HG02798 (cell line): ENCODE measurements around the gene PARD3.
"Not testable (repeated sequence)": the region's sequence is repeated elsewhere in the genome, so short reads cannot be mapped to it uniquely, and the experiment has no call there.

ENCODE experiments used
- ATAC-seq: cut with Tn5 transposase; IDR thresholded peaks from one replicate; pipeline ENCODE4 v1.9.1; 2021; ENCODE audit warnings: mild to moderate bottlenecking; ENCODE audit not compliant: unreplicated experiment, poor library complexity

PARD3 gene

DNA sequence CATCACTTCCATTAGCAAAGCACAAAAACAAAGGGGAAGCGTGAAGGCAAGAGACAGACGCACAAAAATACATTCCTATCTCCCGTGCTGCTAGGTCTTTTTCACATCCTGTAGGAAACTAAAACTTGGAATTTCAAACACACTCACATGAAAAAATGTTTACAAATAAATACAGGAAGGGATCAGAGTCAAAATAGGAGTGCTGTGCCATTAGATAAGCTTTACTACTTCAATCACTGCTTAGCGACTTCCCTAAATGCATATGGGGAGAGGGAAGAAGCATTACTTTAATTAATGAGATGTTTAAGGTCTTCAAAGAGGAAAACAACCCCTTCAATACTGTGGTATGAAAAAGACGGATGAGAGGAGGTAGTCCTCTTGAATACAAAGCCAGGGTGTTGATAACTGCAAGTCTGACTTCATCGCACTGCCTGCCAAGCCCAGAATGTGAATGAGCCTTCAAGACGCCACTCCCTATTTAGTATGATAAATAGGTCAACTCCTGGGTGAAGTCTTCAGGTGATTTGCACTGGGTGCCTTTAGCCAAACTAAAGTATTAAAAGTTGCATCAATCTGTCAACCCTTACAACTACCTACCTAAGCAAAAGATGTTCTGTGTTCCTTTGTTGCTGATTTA, 13.9 kb downstream of the PARD3 start:
- ATAC-seq, result no peak

DNA sequence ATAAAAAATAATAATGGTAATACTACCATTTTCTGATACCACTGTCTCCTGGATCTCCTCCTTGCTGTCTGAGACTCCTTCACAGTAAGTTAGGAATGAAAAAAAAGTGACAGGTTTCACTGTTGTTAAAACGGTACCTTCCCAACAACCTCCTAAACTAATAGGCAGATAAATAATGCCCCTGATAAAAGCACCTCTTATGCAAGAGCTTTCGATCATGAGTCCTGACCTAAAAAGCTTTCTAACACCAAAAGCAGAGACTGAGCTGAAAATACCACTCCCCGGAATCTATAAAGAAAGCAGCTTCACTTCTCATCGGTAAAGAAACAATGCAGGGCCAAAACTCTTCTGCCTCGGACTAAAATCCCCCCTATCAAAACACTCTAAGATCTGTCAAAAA, 14.5 kb downstream of the PARD3 start:
- no peak for ATAC-seq

DNA sequence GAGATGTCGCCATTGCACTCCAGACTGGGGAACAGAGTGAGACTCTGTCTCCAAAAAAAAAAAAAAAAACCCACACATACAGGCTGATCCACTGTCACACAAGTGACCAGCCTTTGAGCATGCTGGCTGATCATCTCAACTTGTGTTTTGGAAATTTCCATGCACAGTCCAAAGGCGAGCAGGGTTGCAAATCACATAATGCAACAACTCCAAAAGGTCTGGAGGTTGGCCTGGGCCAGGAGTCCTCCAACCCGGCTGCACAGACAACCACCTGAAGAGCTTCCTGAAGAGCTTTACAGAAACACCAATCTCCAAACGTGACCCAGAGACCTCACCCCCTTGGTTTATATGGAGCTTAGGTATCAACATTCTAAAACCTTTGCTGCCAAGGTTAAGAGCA, 16.4 kb downstream of the PARD3 start:
- ATAC-seq, result no peak

DNA sequence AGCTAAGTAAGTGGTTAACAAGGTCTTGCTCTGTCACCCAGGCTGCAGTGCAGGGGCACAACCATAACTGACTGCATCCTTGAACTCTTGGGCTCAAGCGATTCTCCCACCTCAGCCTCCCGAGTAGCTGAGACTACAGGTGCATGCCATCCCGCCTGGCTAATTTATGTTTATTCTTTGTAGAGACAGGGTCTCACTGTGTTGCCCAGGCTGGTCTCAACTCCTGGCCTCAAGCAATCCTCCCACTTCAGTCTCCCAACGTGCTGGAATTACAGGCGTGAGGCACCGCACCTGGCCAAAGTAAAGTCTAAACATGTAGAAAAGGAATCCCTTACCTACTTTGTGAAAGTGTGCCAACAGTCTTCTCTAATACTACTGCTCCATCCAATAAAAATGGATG, 17.9 kb downstream of the PARD3 start:
- no peak for ATAC-seq

DNA sequence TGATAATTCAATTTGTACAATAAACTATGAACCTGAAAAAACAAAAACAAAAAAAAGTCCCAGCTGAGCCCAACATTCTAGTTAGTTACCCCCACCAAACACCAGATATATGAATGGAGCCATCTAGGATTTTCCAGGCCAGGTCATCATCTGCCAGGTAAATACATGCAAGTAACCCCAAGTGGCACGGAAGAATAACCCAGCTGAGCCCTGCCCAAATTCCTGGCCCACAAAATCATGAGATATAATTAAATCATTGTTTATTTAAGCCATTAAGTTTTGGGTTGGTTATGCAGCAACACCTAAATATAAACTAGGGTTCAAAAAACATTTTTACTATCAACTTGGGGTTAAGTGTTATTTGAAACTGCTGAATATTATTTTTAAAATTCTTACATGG, 19.0 kb downstream of the PARD3 start:
- ATAC-seq, result no peak

DNA sequence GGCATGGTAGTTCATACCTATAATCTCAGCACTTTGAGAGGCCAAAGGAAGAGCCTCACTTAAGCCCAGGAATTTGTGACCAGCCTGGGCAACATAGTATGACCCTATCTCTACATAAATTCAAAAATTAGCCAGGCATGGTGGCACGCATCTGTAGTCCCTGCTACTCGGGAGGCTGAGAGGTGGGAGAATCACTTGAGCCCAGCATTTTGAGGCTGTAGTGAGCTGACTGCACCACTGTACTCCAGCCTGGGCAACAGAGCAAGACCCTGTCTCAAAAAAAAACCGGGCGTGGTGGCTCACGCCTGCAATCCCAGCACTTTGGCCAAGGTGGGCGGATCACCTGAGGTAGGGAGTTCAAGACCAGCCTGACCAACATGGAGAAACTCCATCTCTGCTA, 19.8 kb downstream of the PARD3 start:
- ATAC-seq, result no peak

DNA sequence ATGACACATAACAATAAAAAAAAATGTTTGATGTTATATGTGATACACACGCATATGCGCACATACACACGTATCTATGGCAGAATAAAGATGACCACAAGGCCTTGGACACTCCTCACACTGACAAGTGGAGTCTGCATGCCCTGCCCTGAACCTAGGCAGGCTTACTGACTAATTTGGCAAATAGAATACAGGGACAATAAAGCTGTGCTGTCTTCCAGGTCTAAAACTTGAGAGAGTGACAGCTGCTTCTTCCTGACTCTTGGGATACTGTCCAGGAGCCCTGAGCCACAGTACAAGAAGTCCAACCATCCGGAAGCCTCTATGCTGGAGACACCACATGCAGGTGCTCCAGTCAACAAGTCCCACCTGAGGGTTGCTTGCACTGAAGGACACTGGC, 20.3 kb downstream of the PARD3 start:
- no peak for ATAC-seq

DNA sequence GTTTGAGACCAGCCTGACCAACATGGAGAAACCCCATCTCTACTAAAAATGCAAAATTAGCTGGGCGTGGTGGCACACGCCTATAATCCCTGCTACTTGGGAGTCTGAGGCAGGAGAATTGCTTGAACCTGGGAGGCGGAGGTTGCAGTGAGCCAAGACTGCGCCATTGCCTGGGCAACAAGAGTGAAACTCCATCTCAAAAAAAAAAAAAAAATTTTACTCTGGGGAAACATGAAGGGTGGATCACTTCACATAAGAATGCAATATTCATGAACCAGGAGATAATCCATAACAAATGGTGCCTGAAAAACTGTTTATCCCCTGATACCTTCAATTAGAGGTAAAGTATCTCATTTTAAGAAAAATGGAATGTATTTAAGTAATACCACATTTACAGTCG, 21.5 kb downstream of the PARD3 start:
- ATAC-seq, result not testable (repeated sequence)

DNA sequence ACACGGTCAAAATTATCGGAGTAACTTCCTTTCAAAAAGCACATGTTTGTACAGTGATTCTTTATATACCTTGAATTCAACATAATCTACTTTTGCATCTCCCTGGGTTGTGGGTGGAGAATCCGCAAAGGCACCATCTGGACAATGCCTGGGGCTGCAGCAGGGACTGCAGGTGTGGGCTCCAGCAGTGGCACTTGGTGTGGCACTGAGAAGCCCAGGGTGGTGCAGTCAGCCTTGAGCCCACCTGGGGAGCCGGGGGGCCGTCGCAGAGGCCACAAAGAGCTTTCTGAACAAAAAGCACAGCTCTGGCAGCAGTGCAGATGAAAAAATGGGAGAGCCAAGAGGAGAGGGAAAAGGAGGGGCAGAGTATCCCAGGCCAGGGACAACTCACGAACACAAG, 22.2 kb downstream of the PARD3 start:
- ATAC-seq, result no peak

DNA sequence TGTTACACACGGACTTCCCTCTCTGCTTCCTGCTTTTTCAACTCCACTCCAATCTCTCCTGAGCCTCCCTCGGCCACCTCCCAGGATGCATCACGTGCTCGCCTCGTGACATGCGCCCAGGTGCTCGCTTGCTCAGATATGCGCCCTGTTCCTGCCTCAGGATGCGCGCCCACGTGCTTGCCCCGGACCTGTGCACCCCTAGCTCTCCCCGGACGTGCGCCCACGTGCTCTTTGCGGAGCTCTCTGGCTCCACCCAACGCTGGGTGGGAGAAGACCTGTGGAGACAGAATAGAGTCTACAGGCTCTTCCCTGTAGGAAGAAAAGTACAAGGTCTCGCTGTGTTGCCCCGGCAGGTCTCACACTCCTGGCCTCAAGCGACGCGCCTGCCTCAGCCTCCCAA, 23.1 kb downstream of the PARD3 start:
- no peak for ATAC-seq

DNA sequence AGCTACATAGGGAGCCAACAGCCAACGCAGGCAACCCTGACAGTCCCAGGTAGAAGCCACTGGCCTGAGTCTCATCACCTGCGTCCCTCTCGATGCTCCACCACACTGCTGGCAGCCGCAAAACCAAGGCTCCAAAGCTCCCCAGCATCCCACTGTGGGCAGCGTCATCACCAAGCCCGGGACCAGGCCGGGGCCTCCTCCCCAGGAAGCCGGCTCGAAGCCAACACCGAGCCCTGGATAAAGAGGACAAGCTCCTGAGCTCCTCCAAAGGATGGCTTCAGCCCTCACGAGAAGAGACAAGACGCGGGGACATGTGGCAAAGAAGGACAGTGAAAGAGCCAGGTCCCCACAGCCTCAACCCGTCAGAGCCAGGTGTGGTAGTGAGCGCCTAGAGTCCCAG, 23.9 kb downstream of the PARD3 start:
- ATAC-seq, result no peak

DNA sequence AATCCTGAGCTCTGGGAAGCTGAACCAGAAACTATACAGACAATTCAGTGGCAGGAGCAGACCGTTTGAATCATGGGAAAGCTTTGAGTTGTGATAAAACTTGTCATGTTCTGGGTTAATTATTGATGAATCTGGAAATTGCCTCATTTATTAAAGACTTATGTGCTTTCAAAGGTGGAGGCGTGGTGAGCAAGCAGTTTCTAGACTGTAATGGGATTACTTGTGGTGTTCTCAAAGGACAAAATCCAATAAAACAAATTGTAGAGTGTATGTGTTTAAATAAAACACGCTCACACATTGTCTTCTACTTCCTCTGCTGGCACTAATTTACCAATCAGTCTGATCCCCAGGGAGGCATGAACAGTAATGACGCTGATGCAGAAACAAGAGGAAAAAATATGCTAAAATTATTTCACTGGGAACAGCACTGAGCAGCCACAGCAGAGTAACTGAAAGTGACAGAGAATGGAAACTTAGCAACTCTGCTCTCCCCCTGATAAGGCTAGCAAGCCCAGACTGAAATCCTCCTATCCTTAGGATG, 25.1 kb downstream of the PARD3 start:
- no peak for ATAC-seq

DNA sequence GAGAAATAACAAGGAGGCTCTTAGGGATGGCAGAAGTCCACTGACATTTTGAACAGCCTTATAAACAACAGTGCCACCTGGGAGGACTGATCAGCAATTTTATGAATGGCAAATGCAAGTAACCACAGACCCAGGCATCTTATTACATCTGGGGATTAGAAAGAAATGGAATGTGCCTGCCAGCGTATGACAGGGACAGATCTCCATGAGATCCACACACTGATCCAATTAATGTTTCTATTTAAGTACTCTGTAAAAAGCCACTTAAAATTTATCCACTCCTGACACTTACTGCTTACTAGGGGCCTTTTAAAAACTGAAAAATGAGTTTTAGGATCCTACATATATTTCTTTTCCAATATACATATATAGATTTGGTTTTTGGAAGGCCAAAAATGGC, 28.6 kb downstream of the PARD3 start:
- no peak for ATAC-seq

DNA sequence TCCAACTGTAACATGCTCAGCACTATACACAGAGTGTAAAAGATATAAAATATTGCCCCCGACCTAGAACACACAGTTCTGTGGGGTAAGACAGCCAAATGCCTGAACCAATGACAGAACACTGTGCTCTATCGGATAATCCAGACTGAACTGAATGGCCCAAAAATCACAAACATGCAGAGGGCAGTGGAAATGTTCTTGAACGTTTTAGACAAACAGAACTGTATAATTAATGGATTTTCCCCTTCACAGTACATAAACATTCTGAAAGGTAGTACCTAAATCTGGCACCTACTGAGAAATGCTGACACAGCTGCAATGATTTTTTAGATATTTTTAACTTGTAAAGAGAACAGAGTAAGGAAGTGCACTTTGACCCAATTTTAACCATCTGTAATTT, 33.4 kb downstream of the PARD3 start:
- ATAC-seq, result no peak

DNA sequence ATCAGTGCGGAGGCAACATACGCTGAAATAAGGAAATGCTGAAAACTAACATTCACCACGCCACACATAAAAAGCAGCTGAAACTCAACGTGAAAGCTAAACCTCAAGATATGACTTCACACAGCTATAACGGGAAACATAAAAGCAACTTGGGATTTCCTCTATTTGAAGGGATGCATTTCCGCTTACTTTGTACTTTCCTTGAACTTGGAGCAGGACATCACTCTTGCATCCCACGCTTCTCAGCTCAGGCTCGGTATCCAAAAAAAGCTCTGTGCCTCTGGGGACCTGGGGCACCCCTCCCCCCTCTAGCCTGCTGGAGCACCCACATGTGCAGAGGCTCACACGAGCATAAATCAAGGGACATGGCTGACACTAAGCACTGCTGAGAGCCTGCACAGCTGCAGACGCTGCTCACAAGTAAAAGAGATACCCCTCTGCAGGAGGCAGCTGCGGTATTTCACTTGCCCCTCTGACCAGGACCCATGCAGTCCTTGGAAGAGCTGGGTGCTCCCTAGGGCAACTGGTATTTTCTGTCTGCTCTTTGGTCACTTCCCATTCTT, 34.2 kb downstream of the PARD3 start:
- ATAC-seq, result peak; percentile 85

DNA sequence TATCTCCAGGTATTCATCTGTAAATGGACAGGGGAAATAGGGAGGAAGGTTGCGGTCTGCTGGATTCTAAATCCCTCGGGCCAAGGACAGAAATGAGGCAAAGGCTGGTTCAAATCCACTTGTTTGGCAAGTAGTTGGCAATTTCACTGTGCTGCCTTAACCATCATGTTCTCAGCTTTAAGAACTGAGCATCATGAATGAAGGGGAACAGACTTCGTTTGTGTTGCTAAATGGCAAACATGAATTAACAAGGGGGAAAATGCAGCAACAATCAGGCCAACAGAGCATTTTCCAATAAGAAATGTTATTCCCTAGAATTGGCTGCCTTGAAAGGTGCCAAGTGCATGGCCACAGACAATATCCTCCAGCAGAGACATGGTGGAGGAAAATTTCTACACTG, 36.9 kb downstream of the PARD3 start:
- no peak for ATAC-seq

DNA sequence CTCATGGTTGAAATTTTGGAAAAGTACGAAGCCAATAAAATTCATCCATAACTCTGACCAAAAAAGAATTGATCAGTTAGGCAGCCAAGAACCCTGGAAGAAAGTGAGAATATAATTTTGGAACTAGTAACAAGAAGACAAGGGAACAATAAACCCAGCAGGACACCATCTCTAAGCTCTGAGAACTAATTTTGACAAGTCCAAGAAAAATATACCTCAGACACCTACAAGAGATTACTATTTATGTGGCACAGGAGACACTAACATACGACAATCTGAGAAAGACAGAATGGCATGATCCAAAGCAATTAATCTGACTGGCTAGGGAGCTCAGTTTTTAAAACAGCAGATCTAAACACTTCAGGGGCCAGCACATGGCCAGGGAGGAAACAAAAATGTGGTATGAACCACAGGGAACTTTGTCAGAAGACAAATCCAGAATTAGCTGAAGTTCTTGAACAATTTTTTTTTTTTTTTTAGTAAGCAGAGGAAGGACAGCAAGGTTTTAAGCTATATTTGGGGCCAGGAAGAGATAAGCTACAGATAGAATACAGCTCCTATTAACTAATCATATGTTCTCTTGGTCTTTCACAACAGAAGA, 38.9 kb downstream of the PARD3 start:
- no peak for ATAC-seq

DNA sequence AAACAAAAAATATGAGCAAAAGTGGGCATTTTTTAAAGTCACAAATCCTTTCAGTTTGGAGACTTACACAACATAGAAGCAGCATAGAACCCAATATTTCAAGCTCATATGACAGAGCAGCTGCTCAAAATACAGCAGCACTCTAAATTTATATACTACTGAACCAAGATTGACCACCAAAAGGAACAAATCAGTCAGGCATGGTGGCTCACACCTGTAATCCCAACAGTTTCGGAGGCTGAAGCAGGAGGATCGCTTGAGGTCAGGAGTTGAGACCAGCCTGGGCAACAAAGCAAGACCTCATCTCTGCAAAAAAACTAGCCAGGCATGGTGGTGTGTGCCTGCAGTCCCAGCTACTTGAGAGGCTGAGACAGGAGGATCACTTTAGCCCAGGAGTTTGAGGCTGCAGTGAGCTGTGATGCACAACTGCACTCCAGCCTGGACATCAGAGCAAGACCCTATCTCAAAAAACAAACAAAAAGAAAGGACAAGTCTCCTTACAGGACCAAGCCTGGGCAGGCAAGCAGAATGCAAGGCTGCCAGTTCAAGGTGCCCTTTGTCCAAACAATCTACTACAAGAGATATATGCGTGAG, 40.0 kb downstream of the PARD3 start:
- no peak for ATAC-seq

DNA sequence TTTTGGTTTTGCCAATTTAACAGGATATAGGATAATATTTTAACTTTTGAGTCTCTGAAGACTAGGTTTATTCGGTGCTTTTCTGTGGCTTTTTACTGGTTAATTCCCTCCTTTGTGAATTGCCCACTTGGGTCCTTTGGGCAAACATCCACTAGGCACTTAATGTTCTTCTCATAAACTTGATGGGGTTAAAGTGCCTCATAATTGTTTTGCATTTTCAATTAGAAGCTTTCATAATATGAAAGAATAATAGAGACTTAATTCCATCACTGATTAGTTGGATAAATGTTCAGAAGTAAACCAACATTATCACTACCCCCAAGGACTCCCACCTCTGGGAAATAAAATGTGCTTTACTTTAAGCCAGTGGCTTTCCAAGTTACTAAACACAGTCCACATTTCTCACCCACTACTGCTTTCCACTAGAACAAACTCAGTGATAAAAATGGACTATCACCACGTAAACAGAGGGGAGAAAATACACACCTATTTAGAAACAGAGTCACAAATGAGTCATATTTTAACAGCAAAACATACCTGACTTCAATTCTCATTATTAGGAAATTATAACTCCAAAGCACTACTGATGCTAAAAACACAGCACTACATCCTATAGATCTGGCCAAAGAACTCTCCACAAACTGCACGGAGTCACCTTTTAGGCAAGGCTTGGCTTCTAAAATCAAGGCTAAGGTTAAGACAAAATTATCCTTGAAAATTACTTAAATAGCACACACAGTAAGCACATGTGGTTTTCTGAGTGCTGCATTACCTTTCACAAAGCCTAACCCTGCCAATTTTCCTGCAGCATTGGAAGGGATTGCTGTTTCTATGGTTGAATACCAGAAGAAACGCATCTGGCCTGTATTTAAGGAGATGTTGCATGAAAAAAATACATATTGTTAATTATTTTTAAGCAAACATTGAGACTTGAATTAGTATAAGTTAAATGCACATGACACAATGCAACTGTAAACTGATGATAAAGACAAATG, 41.2 kb downstream of the PARD3 start:
- ATAC-seq, result no peak

DNA sequence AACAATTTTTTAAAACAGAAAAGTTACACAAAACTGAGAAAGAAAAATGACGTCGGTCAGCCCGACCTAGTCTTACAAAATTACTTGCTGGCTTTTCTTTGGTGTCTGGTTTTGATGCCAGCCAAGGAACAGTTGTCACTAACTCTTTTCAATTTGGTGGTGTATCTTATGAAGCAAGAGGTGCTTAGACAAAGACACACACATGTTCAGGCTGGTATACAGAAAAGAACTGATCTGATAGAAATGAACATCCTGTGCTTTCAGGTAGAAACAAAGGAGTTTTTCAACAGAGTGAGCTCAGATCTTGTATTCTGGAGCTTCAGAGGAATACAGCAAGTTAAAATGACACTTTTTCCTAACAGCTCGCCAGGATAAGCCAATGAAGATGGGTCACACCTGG, 43.6 kb downstream of the PARD3 start:
- no peak for ATAC-seq
